Stimulated activated CD4-positive, alpha-beta T cell treated with anti-CD3 and anti-CD28 coated beads, Interleukin-2, amount 100 ng/mL, for 4 hours (primary cell): ENCODE data around the gene PEPD.

Experiments used
- DNase-seq: peaks from one replicate; pipeline ENCODE4 v3.0.0-alpha.2; 2020; ENCODE audit warnings: low read depth

The PEPD gene

DNA sequence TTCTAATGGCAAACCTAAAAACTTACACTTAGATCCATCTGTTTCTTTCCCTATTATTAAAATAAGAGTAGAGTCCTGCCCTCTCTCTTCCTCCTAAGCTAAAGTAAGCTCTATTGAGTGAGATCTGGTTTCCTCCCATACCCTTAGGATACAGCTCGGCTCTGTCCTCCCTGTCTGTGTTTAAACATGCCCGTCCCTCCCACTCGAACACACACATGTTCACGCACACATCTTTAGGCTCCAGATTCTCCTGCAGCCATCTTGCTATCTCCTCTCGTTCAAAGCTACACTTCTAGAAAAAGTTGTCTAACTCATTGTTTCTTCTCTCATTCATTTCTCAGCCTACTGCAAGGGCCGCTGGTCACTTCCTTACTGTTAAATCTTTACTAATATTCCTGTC, 163.2 kb downstream of the PEPD start:
- no peak for DNase-seq

- no peak for DNase-seq
Measured at GRCh38 chr19:33357556-33357955, 164.0 kb downstream of the PEPD start.

DNA sequence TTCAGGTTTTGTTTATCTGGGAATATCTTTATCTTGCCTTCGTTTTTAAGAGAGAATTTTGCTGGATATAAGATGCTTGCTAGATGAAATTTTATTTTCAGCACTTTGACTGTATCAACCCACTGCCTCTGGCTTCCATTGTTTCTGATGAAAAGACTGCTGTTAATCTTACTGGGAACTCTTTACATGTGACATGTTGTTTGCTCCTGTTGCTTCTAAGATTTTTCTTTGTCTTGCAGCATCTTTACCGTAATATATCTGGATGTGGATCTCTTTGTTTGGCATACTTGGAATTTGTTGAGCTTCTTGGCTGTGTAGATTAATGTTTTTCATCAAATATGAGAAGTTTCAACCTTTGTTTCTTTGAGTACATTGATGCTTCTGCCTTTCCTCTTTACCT, 166.1 kb downstream of the PEPD start:
- no peak for DNase-seq

DNA sequence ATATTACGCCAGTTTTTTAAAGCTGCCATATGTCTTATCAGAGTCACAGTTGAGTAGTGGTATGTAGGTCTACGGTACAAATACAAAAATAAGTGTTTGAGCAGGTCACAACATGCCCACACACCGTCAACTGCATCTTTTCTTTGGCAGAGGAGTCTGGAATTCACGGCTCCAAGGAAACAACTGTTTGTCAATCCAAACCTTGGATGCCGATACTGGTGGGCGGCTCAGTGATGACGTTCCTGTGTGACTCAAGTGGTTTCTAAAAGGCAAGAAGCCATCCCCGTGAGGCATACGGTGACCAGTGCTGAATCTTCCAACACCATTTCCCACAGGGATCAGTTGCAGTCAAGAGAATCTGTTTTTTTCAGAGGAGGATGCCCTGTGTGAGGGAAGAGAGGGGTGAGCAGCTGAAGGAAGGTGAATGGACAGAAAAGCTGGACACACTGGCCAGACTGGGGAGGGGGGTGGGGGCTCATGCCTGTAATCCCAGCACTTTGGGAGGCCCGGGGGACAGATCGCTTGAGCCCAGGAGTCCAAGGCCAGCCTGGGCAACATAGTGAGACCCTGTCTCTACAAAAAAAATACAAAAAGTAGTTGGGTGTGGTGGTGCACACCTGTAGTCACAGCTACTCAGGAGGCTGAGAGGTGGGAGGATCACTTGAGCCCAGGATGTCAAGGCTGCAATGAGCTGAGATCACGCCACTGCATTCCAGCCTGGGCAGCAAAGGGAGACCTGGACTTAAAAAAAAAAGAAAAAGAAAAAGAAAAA, 170.9 kb downstream of the PEPD start:
- no peak for DNase-seq

- no peak for DNase-seq
Measured at GRCh38 chr19:33349319-33350289, 172.0 kb downstream of the PEPD start.

GRCh38 chr19:33348301-33349010, 173.1 kb downstream of the PEPD start:
- DNase-seq, result no peak

GRCh38 chr19:33347300-33347699, 174.3 kb downstream of the PEPD start:
- DNase-seq, result no peak

- DNase-seq, result no peak
Measured at GRCh38 chr19:33346665-33347064, 174.9 kb downstream of the PEPD start.

GRCh38 chr19:33345163-33345562, 176.4 kb downstream of the PEPD start:
- DNase-seq, result no peak

DNA sequence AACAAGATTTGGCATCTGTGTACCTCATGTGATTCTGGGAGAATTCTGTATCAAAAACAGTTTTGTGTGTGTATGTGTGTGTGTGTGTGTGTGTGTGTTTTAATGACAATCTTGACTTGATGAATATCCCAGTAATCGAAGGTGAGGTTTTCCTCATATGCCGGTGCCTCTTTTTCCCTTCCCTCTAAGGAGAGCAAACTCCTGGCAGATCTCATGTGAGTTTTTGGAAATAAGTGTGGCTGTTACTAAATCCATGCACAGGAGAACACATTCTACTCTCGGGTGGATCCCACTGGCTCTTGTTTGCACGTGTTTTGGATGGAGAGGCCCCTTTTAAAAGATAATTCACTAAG, 177.0 kb downstream of the PEPD start:
- no peak for DNase-seq

- DNase-seq, result no peak
Measured at GRCh38 chr19:33343859-33344572, 177.6 kb downstream of the PEPD start.

DNA sequence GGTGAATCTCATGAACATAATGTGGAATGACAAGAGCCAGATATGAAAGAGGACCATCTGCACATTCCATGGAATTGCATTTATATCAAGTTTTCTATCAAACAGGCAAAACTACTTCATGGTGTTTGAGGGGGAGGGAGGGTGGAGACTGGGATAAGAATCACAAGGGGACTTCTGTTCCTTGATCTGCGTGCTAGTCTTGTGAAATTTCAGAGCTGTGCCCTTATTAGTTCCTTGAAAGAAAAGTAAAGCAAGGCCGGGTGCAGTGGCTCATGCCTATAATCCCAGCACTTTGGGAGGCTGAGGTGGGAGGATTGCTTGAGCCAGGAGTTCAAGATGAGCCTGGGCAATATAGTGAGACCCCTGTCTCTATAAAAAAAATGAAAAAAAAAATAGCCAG, 178.3 kb downstream of the PEPD start:
- DNase-seq, result no peak

GRCh38 chr19:33340991-33341390, 180.6 kb downstream of the PEPD start:
- DNase-seq, result no peak

DNA sequence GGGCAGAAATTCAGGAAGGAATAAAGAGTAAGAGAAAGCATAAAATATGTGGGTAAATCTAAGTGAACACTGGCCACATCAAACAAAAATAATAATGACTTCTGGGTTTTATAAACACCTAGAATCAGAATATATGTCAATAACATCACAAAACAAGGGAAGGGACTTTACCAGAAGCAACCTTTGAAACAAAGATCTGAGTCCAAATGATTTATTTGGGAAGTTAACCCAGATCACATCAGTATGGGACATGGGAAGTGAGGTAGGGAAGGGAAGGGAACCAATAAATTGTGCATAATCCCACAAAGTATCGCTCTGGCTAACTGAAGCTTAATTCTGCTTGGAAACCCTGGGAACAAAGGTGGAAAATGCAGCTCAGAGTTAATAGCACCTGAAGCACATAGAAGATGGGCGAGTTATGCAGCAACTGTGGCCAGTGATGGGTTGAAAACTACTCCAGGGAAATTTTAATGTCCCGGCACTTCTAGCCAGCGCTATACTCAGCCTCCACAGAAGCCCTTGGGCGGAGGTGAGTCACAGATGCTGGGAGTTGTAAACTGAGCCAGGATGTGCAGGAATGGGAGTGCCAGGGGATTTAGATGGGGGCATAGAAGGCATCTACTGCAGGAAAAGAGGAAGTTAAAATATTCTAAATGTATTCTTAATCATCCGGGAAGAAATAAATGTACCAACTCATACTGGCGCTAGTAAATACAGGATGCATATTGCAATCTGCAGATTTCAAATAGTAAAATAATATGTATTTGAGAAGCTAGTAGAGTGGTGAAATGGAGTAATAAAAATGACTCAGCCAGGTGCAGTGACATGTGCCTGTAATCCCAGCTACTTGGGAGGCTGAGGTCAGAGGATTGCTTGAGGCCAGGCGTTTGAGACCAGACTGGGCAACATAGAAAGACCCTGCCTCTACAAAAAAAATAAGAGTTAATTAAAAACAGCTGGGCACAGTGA, 182.3 kb downstream of the PEPD start:
- DNase-seq, result no peak
